HUDEP-2 (cell line): ENCODE measurements around the gene SNCAIP.

Experiments used
- DNase-seq, 76 experiments: peaks; one replicate each; lab custom pipeline; 2025; ENCODE audit not compliant: unreplicated experiment in 76 of 76; lab: John Stamatoyannopoulos, UW

The SNCAIP gene

GRCh38 chr5:122391621-122392020, 79.6 kb downstream of the SNCAIP start:
- DNase-seq: no peak

- no peak for DNase-seq
Measured at GRCh38 chr5:122392224-122392623, 80.2 kb downstream of the SNCAIP start.

GRCh38 chr5:122392824-122393223, 80.8 kb downstream of the SNCAIP start:
- no peak for DNase-seq

- no peak for DNase-seq
Measured at GRCh38 chr5:122394284-122394930, 82.4 kb downstream of the SNCAIP start.

- peak in 6 of 76 experiments; percentile 1 to 28 (median 11) for DNase-seq
Measured at GRCh38 chr5:122398016-122398415, 86.0 kb downstream of the SNCAIP start.

- DNase-seq: peak in 23 of 76 experiments; percentile 1 to 57 (median 14)
Measured at GRCh38 chr5:122400341-122400740, 88.3 kb downstream of the SNCAIP start.

GRCh38 chr5:122400938-122401337, 88.9 kb downstream of the SNCAIP start:
- no peak for DNase-seq

GRCh38 chr5:122401976-122402725, 90.1 kb downstream of the SNCAIP start:
- no peak for DNase-seq

- DNase-seq: peak in 4 of 76 experiments; percentile 5 to 11 (median 9)
Measured at GRCh38 chr5:122402955-122403685, 91.1 kb downstream of the SNCAIP start.

- no peak for DNase-seq
Measured at GRCh38 chr5:122404018-122404417, 92.0 kb downstream of the SNCAIP start.

- DNase-seq: no peak
Measured at GRCh38 chr5:122404653-122405362, 92.8 kb downstream of the SNCAIP start.

- no peak for DNase-seq
Measured at GRCh38 chr5:122405751-122406150, 93.7 kb downstream of the SNCAIP start.

GRCh38 chr5:122406181-122406580, 94.1 kb downstream of the SNCAIP start:
- DNase-seq: no peak

GRCh38 chr5:122408592-122409224, 96.7 kb downstream of the SNCAIP start:
- no peak for DNase-seq

- no peak for DNase-seq
Measured at GRCh38 chr5:122412966-122413365, 100.9 kb downstream of the SNCAIP start.

GRCh38 chr5:122413722-122414121, 101.7 kb downstream of the SNCAIP start:
- no peak for DNase-seq

- DNase-seq: peak in 41 of 76 experiments; percentile 1 to 57 (median 24)
Measured at GRCh38 chr5:122415030-122415800, 103.2 kb downstream of the SNCAIP start.

GRCh38 chr5:122415801-122416120, 103.7 kb downstream of the SNCAIP start:
- DNase-seq: no peak

- DNase-seq: no peak
Measured at GRCh38 chr5:122419142-122419894, 107.3 kb downstream of the SNCAIP start.
